NT2/D1 (cell line): ENCODE results near the gene SCRT2.
"Not testable (repeated sequence)": the region's sequence is repeated elsewhere in the genome, so short reads cannot be mapped to it uniquely, and the experiment has no call there.

ENCODE experiments used
- DNase-seq: peaks from one replicate; pipeline ENCODE4 v3.0.0-alpha.2; 2011; ENCODE audit warnings: low read depth, low spot score
- H3K27me3 ChIP-seq: 2 replicates; pipeline ENCODE4 v1.6.0; 2011; ENCODE audit warnings: mild to moderate bottlenecking; ENCODE audit not compliant: insufficient read length, insufficient read depth
- H3K36me3 ChIP-seq: 2 replicates; pipeline ENCODE4 v1.6.1; 2011; ENCODE audit warnings: mild to moderate bottlenecking, low read length, mixed read lengths; ENCODE audit not compliant: insufficient read depth, insufficient read length
- H3K4me1 ChIP-seq: 2 replicates; pipeline ENCODE4 v1.5.1; 2011; ENCODE audit not compliant: insufficient read depth, insufficient read length
- H3K4me3 ChIP-seq: 2 replicates; pipeline ENCODE4 v1.5.1; 2011; ENCODE audit warnings: low read depth; ENCODE audit not compliant: insufficient read length
- H3K9ac ChIP-seq: 2 replicates; pipeline ENCODE4 v1.6.0; 2011; ENCODE audit warnings: low read depth; ENCODE audit not compliant: insufficient read length
- H3K9me3 ChIP-seq: 2 replicates; pipeline ENCODE4 v1.5.1; 2011; ENCODE audit warnings: mild to moderate bottlenecking, low read length; ENCODE audit not compliant: insufficient read depth
- SUZ12 ChIP-seq: IDR thresholded peaks from 2 replicates; pipeline ENCODE4 v1.6.1; 2011; ENCODE audit not compliant: insufficient read length, insufficient read depth; ENCODE audit errors: extremely low read depth
- YY1 ChIP-seq: IDR thresholded peaks from 2 replicates; pipeline ENCODE4 v1.6.1; 2011; ENCODE audit not compliant: insufficient read length, insufficient read depth
- ZNF274 ChIP-seq: IDR thresholded peaks from 2 replicates; pipeline ENCODE4 v1.6.1; 2011; ENCODE audit warnings: mild to moderate bottlenecking, low read depth, low read length

Gene SCRT2

GRCh38 chr20:647479-648019, 28.1 kb downstream of the SCRT2 start:
- no peak overlapping the region for H3K9ac ChIP-seq
- no peak for TF ChIP-seq ZNF274
- no peaks in the 10 kb centered on the region for H3K27me3 ChIP-seq
- no peaks in the 10 kb centered on the region; the same call in 1 of the 2 replicates for H3K9me3 ChIP-seq
- H3K4me3 ChIP-seq = no peak overlapping the region
- no peaks in the 10 kb centered on the region for H3K4me1 ChIP-seq
- DNase-seq = no peak
- peaks cover 40% of the 10 kb centered on the region for H3K36me3 ChIP-seq

- Histone ChIP-seq H3K27me3 (no peaks in the 10 kb centered on the region), H3K4me1 (no peaks in the 10 kb centered on the region), H3K9ac (no peak overlapping the region), H3K4me3 (no peak overlapping the region), H3K36me3 (peaks cover 40% of the 10 kb centered on the region), H3K9me3 (no peaks in the 10 kb centered on the region; the same call in 1 of the 2 replicates)
- no peak for TF ChIP-seq YY1
- TF ChIP-seq ZNF274 = no peak
- TF ChIP-seq SUZ12 = no peak
- no peak for DNase-seq
These were observed 28.8 kb downstream of the SCRT2 start for GRCh38 chr20:646868-647233.

- Histone ChIP-seq H3K4me1 (no peaks in the 10 kb centered on the region), H3K4me3 (no peak overlapping the region), H3K27me3 (no peaks in the 10 kb centered on the region), H3K9ac (no peak overlapping the region), H3K36me3 (peaks cover 40% of the 10 kb centered on the region), H3K9me3 (no peaks in the 10 kb centered on the region; the same call in 1 of the 2 replicates)
- no peak for DNase-seq
- no peak for TF ChIP-seq YY1
These were observed 29.3 kb downstream of the SCRT2 start for GRCh38 chr20:646107-646867.

GRCh38 chr20:645318-646106, 30.1 kb downstream of the SCRT2 start:
- Histone ChIP-seq H3K9ac (no peak overlapping the region), H3K4me1 (no peaks in the 10 kb centered on the region), H3K4me3 (no peak overlapping the region), H3K36me3 (peaks cover 34% of the 10 kb centered on the region), H3K27me3 (no peaks in the 10 kb centered on the region), H3K9me3 (no peaks in the 10 kb centered on the region; the same call in 1 of the 2 replicates)
- TF ChIP-seq SUZ12 = no peak
- no peak for TF ChIP-seq ZNF274
- no peak for TF ChIP-seq YY1
- peak; percentile 78 for DNase-seq

- no peak for TF ChIP-seq YY1
- no peak for TF ChIP-seq SUZ12
- no peak for TF ChIP-seq ZNF274
- no peak overlapping the region for H3K4me3 ChIP-seq
- H3K4me1 ChIP-seq = no peaks in the 10 kb centered on the region
- H3K27me3 ChIP-seq = no peaks in the 10 kb centered on the region
- H3K9ac ChIP-seq = no peak overlapping the region
- DNase-seq = no peak
- H3K9me3 ChIP-seq = no peaks in the 10 kb centered on the region; the same call in 1 of the 2 replicates
- H3K36me3 ChIP-seq = peaks cover 27% of the 10 kb centered on the region
These were observed 30.8 kb downstream of the SCRT2 start for GRCh38 chr20:644692-645317.

- TF ChIP-seq SUZ12 = no peak
- no peak for TF ChIP-seq ZNF274
- TF ChIP-seq YY1 = no peak
- Histone ChIP-seq H3K4me1 (no peaks in the 10 kb centered on the region), H3K4me3 (no peak overlapping the region), H3K9ac (no peak overlapping the region), H3K36me3 (peaks cover 9% of the 10 kb centered on the region), H3K9me3 (no peaks in the 10 kb centered on the region; the same call in 1 of the 2 replicates), H3K27me3 (no peaks in the 10 kb centered on the region)
- DNase-seq = no peak
These were observed 33.0 kb downstream of the SCRT2 start for GRCh38 chr20:642398-643174.

GRCh38 chr20:642013-642397, 33.6 kb downstream of the SCRT2 start:
- not testable (repeated sequence) for H3K4me3 ChIP-seq, H3K9me3 ChIP-seq, H3K27me3 ChIP-seq, H3K4me1 ChIP-seq, H3K9ac ChIP-seq, H3K36me3 ChIP-seq, DNase-seq
